Osteocyte (in vitro differentiated cells): ENCODE results near the gene MYO9A. TPM values are rescaled to one million over a fixed set of nuclear protein-coding genes. Genes with fewer than 3 reads are reported as not detected.
A peak's percentile ranks its signal among the peaks of the same experiment; 100 is the strongest.
"Not testable (repeated sequence)": the region's sequence is repeated elsewhere in the genome, so short reads cannot be mapped to it uniquely, and the experiment has no call there.

Source experiments
- DNase-seq: peaks from one replicate; pipeline ENCODE4 v3.0.0; 2021; ENCODE audit warnings: mixed read lengths; ENCODE audit not compliant: unreplicated experiment; ENCODE audit errors: extremely low spot score
- H3K27ac Mint-ChIP-seq: one replicate; pipeline ENCODE4 v1.8.0; 2021; ENCODE audit warnings: mild to moderate bottlenecking, mixed read lengths; ENCODE audit not compliant: unreplicated experiment
- H3K27me3 Mint-ChIP-seq: one replicate; pipeline ENCODE4 v1.8.0; 2021; ENCODE audit warnings: mixed read lengths; ENCODE audit not compliant: unreplicated experiment
- H3K36me3 Mint-ChIP-seq: one replicate; pipeline ENCODE4 v1.8.0; 2021; ENCODE audit warnings: mixed read lengths; ENCODE audit not compliant: unreplicated experiment
- H3K4me1 Mint-ChIP-seq: one replicate; pipeline ENCODE4 v1.8.0; 2021; ENCODE audit warnings: mixed read lengths; ENCODE audit not compliant: unreplicated experiment
- H3K4me3 Mint-ChIP-seq: one replicate; pipeline ENCODE4 v1.8.0; 2021; ENCODE audit warnings: mild to moderate bottlenecking, moderate library complexity, mixed read lengths; ENCODE audit not compliant: unreplicated experiment
- H3K9me3 Mint-ChIP-seq: one replicate; pipeline ENCODE4 v1.8.0; 2021; ENCODE audit warnings: mixed read lengths; ENCODE audit not compliant: unreplicated experiment
- CTCF ChIP-seq: fragments of 200-600 bp; sonication (generic); IDR thresholded peaks from 2 replicates; pipeline ENCODE4 v1.5.0; 2021; ENCODE audit warnings: antibody characterized with exemption, mild to moderate bottlenecking, moderate library complexity
- total RNA-seq: library from RNA; stranded (reverse); gene quantifications from 2 replicates; pipeline ENCODE4 v1.2.1, GENCODE V29; 2021

MYO9A gene
- total RNA-seq, 1 donor from 2014 or later, result 39.6 TPM

GRCh38 chr15:72058585-72058984, 59.4 kb downstream of the MYO9A start:
- H3K36me3 Mint-ChIP-seq, result peaks cover 7% of the 10 kb centered on the region
- no peak for TF ChIP-seq CTCF
- H3K4me1 Mint-ChIP-seq, result peaks cover 18% of the 10 kb centered on the region
- no peak for DNase-seq
- no peak overlapping the region for H3K27ac Mint-ChIP-seq
- no peak overlapping the region for H3K4me3 Mint-ChIP-seq
- no peaks in the 10 kb centered on the region for H3K27me3 Mint-ChIP-seq
- H3K9me3 Mint-ChIP-seq, result peaks cover 7% of the 10 kb centered on the region

DNA sequence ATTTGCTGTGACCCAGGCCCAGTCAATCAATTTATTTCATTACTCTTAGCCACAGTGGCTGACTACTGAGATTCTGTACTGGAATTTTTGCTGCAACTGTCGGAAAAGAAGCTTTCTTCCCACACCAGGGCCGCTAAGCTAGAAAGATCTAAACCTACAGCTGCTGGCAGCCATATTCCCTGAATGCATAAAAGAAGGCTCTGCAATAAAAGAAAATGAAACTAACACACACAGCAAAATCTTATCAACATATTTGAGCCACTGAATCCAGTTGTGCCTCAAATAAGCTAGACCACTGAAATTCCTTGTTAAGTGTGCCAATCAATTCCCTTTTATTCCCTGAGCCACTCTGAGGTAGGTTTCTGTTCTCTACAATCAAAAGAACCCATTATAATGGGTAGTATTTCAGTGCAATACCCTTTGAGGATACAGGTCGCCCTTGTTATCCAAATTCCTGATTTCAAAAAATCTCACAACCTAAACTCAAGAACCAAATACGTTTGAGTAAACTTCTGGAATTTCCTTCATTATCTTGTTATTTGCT, 60.3 kb downstream of the MYO9A start:
- Mint-ChIP-seq H3K27ac (peak overlapping the region; percentile 2), H3K9me3 (peaks cover 5% of the 10 kb centered on the region), H3K36me3 (peaks cover 7% of the 10 kb centered on the region), H3K4me1 (peaks cover 18% of the 10 kb centered on the region), H3K27me3 (no peaks in the 10 kb centered on the region), H3K4me3 (no peak overlapping the region)
- DNase-seq, result no peak
- no peak for TF ChIP-seq CTCF

DNA sequence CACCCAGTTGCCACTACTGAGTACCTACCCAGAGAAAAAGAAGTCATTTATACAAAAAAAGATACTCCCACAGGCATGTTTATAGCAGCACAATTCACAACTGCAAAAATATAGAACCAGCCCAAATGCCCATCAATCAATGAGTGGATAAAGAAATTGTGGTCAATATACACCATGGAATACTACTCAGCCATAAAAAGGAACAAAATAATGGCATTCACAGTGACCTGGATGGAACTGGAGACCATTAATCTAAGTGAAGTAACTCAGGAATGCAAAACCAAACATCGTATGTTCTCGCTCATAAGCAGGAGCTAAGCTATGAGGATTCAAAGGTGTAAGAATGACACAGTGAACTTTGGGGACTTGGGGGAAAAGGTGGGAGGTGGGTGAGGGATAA, 61.7 kb downstream of the MYO9A start:
- peaks cover 18% of the 10 kb centered on the region for H3K4me1 Mint-ChIP-seq
- H3K4me3 Mint-ChIP-seq, H3K27me3 Mint-ChIP-seq, H3K36me3 Mint-ChIP-seq, H3K9me3 Mint-ChIP-seq, DNase-seq, H3K27ac Mint-ChIP-seq: not testable (repeated sequence)

DNA sequence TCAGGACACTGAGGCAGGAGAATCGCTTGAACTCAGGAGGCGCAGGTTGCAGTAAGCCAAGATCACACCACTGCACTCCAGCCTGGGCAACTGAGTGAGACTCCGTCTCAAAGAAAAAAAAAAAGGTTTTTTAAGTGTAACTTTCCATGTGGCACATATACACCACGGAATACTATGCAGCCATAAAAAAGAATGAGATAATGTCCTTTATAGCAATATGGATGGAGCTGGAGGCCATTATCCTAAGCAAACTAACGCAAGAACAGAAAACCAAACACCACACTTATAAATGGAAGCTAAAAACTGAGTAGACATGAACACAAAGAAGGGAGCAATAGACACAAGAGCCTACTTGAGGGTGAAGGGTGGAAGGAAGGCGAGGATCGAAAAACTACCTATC, 64.7 kb downstream of the MYO9A start:
- H3K27ac Mint-ChIP-seq, H3K36me3 Mint-ChIP-seq, DNase-seq, H3K9me3 Mint-ChIP-seq, H3K4me3 Mint-ChIP-seq, H3K27me3 Mint-ChIP-seq: not testable (repeated sequence)
- peaks cover 14% of the 10 kb centered on the region for H3K4me1 Mint-ChIP-seq

- H3K36me3 Mint-ChIP-seq, result peaks cover 11% of the 10 kb centered on the region
- no peak overlapping the region for H3K27ac Mint-ChIP-seq
- no peak for TF ChIP-seq CTCF
- no peaks in the 10 kb centered on the region for H3K9me3 Mint-ChIP-seq
- H3K4me1 Mint-ChIP-seq, result peaks cover 19% of the 10 kb centered on the region
- H3K27me3 Mint-ChIP-seq, result no peaks in the 10 kb centered on the region
- DNase-seq, result no peak
- H3K4me3 Mint-ChIP-seq, result no peak overlapping the region
These were observed 67.2 kb downstream of the MYO9A start for GRCh38 chr15:72050700-72051099.

DNA sequence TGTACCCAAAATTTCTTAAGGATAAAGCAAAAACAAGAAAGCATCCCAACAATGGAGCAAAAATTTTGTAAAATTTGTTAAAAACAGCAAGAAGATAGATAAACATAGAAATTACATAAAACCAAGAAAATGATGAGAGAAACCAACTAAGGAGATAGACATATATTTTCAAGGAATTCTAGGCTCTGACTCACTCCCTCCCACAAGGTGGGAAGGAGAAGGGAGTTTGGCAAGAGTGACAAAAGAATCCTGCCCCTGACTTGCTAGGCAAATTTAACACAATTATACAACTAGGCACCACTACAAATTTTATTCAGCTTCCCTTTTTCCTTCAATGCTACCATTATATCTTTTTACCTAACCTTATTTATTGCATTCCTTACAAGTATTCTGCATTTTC, 70.9 kb downstream of the MYO9A start:
- no peaks in the 10 kb centered on the region for H3K27me3 Mint-ChIP-seq
- H3K36me3 Mint-ChIP-seq, result peaks cover 16% of the 10 kb centered on the region
- H3K9me3 Mint-ChIP-seq, result no peaks in the 10 kb centered on the region
- no peak overlapping the region for H3K4me3 Mint-ChIP-seq
- TF ChIP-seq CTCF, result no peak
- peaks cover 30% of the 10 kb centered on the region for H3K4me1 Mint-ChIP-seq
- no peak overlapping the region for H3K27ac Mint-ChIP-seq
- DNase-seq, result no peak
